Stimulated activated CD8-positive, alpha-beta memory T cell treated with anti-CD3 and anti-CD28 coated beads, Interleukin-7, amount 100 ng/mL, for 4 hours (primary cell): ENCODE results near the gene NXPE2.
"Not testable (repeated sequence)": the region's sequence is repeated elsewhere in the genome, so short reads cannot be mapped to it uniquely, and the experiment has no call there.

Experiments
- DNase-seq, 2 donors: peaks; one replicate each; pipeline ENCODE4 v3.0.0-alpha.2; 2020; ENCODE audit warnings: low read depth in 2 of 2

The NXPE2 gene

DNA sequence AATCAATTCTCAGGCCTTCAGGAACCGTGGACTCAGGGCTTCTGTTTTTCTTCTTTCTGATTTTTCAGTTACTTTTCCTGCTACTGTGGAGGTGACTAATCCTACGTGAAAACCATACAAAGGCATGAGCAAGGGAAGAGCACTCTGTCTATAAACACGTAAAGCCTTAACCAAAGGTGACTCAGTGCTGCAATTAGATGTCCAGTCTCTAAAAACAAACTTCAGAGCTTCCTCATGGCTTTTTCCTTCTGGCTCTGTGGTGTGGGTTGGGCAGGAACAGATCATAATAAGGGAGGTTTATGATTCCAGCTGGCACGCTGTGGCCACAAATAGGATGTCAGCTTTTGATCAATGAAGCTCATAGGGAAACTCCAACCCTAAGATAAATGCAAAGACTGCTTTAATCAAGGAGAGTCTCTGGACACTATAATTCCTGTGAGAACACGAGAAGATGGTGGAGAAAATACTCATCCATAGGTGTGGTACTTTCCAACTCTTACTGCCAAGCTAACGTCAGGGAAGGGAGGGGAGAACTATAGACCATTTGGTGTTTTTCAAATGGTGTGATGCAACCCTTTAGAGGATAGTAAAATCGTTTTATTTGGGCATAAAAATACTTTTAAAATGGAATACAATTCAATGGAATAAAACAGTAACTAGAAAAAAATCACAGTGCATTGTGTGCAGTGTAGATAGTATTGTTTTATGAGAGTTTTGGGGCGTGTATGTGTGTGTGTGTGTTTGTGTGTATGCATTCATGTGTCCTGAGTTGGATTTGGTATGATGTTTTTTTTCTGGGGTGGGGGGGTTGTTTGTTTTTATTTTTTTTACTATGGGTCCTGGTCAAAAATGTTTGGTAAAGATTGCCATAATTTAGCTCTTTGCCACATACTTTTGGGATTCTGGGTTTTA lies at the start of gene NXPE2:
Gene NXPE2, plus strand, starts transcription at position 403 of the 912 bp plus-strand sequence. Its CDS starts 49 bp downstream, at position 452.
- no peak for DNase-seq

DNA sequence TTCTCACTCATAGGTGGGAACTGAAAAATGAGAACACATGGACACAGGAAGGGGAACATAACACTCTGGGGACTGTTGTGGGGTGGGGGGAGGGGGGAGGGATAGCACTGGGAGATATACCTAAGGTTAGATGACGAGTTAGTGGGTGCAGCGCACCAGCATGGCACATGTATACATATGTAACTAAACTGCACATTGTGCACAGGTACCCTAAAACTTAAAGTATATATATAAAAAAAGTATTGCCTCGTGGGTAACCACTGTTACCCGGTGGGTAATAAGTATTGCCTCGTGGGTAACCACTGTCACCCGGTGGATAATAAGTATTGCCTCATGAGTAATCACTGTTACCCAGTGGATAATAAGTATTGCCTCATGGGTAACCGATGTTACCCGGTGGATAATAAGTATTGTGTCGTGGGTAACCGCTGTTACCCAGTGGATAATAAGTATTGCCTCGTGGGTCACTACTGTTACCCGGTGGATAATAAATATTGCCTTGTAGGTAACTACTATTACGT lies 46.8 kb upstream of the NXPE2 start:
- DNase-seq = not testable (repeated sequence)

DNA sequence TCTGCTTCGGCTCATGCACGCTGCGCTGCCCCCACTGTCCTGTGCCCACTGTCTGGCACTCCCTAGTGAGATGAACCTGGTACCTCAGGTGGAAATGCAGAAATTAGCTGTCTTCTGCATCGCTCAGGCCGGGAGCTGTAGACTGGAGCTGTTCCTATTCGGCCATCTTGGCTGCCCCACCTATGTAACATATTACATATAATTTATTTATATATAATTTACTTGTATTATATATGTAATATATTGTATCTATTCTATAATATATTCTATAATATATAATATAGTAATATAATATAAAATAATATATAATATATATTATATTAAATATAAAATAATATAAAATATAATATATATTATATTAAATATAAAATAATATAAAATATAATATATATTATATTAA lies 38.9 kb upstream of the NXPE2 start:
- not testable (repeated sequence) for DNase-seq

- DNase-seq = no peak
Observed at GRCh38 chr11:114650661-114651060, 27.7 kb upstream of the NXPE2 start.

DNA sequence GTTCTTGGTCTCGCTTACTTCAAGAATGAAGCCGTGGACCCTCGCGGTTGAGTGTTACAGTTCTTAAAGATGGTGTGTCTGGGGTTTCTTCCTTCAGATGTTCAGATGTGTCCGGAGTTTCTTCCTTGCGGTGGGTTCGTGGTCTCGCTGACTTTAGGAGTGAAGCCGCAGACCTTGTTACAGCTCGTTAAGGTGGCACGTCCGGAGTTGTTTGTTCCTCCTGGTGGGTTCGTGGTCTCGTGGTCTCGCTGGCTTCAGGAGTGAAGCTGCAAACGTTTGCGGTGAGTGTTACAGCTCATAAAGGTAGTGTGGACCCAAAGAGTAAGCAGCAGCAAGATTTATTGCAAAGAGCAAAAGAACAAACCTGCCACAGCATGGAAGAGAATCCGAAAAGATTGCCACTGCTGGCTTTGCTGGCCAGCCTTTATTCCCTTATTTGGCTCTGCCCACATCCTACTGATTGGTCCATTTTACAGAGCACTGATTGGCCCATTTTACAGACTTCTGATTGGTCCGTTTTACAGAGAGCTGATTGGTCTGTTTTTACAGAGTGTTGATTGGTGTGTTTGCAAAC lies 27.1 kb upstream of the NXPE2 start:
- no peak for DNase-seq

DNA sequence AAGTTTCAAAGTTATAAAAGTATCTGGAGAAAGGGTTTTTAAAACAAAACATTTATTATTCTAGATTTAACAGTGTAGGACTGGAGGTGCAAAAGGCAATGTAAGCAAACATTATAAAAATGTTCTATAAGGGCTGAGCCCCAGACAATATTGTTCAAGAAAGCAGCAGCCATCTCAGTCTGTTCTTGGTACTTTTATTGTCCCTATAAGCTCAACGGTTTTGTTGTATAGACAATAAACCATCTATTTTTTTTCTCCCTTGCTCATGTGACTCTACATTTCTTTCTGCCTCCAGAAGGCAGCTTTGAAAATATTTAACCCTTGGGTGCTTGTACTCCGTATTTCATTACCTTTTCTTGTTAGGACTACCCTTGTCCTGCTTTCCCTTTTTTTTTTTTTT lies 25.2 kb upstream of the NXPE2 start:
- no peak for DNase-seq

DNA sequence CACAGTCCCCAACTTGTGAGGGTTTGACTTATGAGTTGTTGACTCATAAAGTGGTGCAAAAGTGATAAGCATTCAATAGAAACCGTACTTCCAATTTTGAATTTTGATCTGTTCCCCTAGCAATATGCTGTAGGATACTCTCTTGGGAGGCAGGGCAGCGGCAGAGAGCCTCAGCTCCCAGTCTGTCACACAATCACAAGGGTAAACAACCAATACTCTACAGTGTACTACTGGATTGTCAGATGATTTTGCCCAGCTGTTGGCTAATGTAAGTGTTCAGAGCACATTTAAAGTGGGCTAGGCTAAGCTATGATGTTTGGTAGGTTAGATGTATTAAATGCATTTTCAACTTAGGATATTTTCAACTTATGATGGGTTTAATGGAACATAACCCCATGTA lies 13.7 kb upstream of the NXPE2 start:
- DNase-seq = no peak

DNA sequence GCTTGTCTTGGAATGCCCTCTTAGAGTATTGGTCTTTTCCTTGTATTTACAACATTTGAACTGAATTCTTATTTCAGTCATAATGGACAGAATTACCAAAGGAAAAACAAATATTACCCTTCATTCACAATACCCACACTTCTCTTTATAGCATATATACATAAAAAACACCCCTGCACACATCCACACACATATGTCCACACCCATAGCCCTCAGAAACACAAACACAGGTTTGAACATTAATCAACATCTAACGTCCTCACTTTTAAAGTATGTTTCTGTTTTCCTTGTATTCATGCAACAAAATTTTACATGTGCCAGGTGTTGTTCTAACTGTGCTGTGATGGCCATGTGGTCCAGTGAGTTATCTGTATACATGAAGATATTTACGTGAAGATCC lies 11.6 kb upstream of the NXPE2 start:
- no peak for DNase-seq

DNA sequence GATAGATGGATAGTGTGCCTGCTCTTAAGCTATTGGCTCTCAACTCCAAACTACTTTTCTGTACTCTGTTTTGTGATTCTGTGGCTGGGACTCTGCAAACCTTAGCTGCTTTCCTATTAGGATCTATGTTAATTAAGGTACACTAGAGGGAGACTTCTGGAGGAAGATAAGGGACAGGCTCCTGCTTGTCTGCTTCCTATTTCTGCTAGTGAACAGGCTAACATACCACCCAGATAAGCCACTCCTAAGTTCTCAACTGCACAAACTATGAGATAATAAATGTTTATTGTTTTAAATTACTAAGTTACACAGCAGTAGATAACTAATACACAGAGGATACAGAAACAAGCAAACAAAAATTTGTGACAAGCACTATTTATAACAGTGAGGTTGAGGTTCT lies 10.2 kb upstream of the NXPE2 start:
- no peak for DNase-seq

GRCh38 chr11:114673661-114674060 lies 4.7 kb upstream of the NXPE2 start:
- no peak for DNase-seq

GRCh38 chr11:114679505-114679904 lies 1.2 kb downstream of the NXPE2 start:
- DNase-seq = no peak

DNA sequence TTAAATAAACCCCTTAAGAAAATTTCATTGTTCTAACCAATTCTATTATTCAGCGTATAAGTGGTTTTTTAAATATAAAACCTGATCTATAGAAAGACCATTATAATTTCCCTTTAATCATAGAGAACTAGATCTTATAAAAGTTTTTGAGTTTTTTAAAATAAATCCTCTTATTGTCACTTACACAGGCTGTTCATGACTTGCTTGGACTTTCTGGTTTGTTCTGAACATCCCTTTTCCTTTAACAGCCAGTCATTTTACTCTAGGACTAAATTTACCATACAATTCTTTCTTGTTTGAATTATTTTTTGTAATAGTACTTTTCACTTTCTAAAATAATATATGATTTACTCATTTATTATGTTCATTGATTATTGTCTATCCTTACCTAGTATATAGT lies 4.7 kb downstream of the NXPE2 start:
- no peak for DNase-seq

DNA sequence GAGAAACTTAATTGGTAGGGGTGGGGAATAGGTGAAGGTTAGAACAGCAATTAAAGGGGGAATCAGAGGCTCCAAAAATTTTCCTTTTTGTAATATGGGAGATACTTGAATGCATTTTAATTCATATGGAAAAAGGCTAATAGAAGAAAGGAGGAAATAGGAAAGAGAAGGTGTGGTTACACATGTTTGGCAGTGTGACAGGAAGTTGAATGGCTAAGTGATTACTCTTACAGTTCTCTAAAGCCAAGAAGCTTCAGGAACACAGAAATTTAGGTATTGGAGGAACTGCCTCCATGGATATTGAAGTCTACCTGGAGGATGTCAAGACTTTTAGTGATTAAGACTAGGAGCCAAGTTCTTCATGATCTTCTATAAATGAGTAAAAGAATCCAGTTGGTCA lies 6.3 kb downstream of the NXPE2 start:
- DNase-seq = no peak

DNA sequence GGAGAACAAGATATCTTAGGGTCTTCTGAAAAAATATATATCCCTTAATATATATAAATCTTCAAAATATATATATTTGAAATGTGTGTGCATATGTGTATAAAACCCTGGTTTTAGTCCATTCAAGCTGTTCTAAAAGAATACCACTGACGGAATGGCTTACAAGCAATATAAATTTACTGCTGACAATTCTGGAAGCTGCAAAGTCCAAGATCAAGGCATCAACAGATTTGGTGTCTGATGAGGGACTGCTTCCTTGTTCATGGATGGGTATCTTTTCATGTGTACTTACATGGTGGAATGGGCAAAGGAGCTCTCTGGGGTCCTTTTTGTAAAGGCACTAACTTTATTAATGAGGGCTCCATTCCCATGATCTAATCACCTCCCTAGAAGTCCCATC lies 6.8 kb downstream of the NXPE2 start:
- no peak for DNase-seq

- no peak for DNase-seq
Observed at GRCh38 chr11:114705280-114706024, 27.1 kb downstream of the NXPE2 start.

- no peak for DNase-seq
Observed at GRCh38 chr11:114709960-114710359, 31.6 kb downstream of the NXPE2 start.

GRCh38 chr11:114713756-114714155 lies 35.4 kb downstream of the NXPE2 start:
- DNase-seq = no peak

DNA sequence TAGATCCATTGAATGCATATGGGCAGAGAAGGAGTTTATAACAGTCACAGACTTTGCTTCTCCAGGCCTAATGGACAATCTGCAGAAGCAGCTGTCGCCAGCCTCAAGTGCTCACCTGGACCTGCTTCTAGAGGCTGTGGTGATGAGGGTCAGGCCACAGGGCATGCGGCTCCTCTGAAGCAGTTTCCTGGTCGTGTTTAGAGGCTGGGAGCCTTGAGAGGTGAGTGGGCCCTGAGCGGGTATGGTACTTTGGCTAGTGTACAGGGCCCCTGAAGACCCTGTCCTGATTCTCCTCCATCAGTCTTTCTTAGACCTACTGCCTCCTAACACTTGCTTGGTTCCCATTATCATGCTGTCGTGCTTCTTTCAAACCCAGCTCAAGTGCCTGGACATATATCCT lies 41.2 kb downstream of the NXPE2 start:
- no peak for DNase-seq

DNA sequence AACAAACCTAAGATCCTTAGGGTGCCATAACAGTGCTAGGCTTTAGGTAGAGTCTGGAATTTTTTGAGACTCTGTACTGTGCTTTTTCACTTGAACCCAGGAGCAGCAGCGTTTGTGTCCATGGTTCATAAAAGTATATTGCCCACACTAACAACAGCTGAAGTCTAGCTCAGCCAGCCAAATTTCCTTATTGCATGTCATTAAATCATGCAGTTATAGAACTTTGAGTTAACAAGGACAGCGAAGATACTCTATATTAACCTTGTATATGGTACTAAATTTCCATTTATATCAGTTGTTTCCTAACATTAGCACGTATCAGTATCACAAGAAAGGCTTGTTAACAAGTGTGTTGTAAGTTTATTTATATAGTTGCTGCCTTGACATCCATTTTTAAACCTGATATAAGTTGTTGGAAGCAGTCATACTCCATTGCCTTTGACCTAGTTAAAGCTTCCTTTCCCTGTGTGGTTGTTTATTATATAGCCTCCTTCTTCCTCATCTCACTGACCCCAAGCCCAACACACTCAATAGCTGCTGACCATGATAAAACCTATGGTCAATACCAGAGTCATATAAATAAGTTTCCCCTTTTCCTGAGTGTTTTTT lies 46.7 kb downstream of the NXPE2 start:
- DNase-seq = no peak

- DNase-seq = no peak
Observed at GRCh38 chr11:114725623-114726022, 47.3 kb downstream of the NXPE2 start.

DNA sequence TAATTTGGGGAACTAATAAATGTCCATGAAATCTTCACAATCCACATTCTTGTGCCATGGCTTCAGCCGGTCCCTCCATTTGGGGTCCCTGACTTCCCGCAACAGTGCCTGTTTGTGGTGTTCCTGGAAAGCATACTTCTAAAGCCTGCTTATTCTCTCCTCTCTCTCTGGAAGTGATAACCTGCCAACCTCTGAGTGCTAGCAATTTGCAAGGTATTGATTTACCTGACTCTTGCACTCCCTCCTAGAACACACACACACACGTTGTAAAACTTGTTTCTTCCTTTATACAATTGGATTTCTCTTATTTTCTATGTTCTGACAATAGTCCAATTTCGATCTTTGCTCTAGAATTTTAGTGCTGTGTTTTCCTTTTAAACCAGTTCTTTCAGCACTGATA lies 58.5 kb downstream of the NXPE2 start:
- no peak for DNase-seq

GRCh38 chr11:114738954-114739353 lies 60.6 kb downstream of the NXPE2 start:
- peak in 1 of 2 donors; percentile 3 for DNase-seq
